ENCODE results near the gene GPR18.

Gene GPR18

GRCh38 chr13:99258210-99258860, at the start of gene GPR18:
GPR18 (minus strand) TSS chr13:99258379; CDS start chr13:99255872, 2,507 bp downstream.
- DNase-seq = no peak

DNA sequence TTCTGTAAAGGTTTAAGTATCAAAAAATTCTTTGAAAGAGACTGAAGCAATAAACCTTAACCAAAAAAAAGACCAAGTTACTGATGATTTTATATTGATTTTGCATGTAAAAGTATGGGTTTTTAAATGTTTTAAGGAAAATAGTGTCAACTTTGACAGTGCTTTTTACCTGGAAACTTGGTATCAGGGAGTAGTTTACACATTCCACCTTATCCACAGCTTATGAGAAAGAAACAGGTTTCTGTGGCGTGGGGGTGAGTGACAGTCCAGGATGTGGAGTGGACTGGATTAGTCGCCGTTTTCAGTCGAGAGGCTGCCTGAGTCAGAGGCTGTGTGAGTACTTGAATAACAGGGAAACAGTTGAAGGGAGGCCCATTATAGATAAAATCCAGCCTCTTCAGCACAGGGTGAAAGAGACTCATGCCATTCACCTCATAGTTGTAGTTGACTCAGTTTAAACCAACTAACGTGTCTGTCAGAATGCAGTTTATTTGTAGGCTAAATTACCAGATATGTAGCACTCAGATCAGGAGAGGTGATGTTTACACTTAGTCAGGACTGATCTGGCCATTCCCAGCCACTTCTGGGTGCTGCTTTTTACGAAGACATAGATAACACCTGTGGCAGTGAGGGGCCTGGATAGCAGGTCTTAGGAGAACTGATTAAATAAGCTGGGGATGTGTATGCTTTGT, 49.6 kb upstream of the GPR18 start:
- no peak for DNase-seq

DNA sequence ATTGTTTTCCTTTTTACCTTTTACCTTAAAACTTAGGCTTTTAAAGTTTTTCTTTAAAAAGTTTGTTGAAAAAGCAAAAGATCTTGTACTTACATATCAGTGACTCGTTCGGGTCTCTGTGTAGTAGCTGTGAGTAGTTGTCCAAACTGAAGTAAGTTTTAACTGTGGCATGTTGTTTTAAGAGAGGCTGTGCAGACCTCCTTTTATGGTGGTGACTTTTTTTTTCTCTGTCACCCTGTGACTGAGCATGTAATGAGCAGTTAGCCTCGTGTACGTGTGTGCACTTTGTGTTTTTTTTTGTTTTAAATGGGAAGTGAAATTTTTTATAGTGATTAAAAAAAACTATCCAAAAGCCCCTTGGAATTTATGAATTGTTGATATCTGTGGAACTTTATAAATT, 49.1 kb upstream of the GPR18 start, which contains the start of gene GPR183:
Gene GPR183, minus strand, starts transcription at position 153 of the 400 bp plus-strand sequence. CDS start 11,254 bp downstream, outside the sequence.
- DNase-seq = no peak

- DNase-seq = no peak
Observed at GRCh38 chr13:99305566-99305965, 47.4 kb upstream of the GPR18 start.

DNA sequence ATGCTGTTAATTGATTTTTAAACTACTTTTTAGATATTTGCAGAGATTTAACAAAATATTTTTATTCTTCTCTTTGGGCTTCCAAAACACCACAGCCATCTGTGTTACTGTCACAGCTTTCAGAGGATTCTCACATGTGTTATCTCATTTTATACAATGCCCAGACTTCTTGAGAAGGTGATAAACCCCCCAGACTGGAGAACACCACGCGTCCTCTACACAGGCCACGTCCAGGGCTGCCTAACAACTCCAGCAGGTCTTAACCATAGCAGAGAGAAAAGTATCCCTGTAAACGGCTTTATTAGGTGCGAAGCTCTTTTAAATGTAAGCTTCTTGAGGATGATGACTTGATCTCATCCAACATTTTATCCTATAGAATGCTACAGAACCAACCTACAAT, 47.0 kb upstream of the GPR18 start:
- DNase-seq = no peak

- no peak for DNase-seq
Observed at GRCh38 chr13:99304541-99304940, 46.4 kb upstream of the GPR18 start.

- no peak for DNase-seq
Observed at GRCh38 chr13:99303863-99304521, 45.8 kb upstream of the GPR18 start.

DNA sequence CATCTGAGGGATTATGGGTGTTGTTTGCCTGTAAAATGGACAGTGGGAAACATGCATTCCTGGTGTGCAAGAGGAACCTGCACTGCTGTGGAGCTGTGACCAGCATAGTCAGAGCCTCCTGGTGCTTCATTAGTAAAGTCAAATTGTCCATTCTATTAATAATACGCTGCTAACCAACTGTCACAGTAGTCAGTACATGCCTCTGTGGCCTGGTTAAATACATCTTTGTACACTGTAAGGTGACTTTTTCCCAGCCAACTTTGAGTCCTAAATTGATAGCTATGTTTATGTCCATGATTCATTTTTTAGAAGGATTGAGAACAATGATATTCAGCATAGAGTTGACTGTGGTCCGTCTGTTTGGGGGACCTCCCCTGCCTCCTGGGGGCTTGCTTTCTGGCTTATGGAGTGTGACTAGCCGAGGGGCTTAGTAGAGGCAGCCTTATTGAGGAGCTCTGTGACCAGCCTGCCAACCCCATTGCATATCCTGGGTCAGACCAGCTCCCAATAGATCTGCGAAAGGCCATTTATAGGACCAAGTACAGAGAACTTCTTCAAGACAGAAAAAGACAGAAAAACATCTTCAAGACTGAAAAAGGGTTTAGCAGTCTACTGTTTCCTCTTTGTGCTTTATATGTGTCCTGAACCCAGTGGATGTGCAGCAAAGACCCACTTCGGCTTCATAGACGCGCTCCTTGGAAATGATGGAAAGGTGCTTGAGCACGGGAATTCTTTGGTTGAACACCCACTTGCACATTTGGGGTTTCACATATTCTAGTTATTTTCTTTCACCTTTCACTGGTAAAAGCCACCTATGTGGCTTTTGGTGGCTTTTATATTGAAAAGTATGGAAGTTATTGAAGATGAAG, 44.7 kb upstream of the GPR18 start:
- no peak for DNase-seq

DNA sequence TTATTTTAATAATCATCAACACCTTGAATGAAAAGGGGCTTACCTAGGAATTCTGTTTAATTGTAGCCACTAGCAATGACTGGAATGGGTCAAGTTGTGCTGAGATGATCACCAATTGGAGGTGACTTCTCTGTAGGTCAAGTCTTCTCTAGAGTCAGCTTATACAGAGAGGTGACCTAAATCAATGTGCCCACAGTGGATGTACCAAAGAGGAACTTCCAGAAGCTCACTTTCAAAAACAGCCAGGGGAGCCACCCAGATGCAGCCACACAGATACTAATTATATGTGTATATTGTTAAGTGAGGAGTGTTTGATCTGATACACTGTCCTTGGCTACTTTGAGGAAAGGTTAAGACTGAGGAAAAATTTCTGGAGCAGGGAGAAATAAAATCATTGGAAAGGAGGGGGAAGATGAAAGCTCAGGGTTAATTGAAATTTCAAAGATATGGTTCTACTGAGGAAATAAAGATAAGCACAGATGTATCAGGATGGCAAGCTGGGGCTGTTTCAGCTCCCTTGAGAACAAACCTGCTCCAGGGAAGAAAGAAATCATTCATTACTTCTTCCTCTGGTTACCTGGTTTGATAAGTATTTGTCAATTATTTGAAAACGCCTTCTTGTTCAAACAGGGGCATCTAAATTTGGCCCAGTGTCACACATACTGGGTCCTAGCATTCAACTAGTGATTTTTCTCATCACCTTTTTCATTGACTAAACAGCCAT, 43.9 kb upstream of the GPR18 start:
- no peak for DNase-seq

DNA sequence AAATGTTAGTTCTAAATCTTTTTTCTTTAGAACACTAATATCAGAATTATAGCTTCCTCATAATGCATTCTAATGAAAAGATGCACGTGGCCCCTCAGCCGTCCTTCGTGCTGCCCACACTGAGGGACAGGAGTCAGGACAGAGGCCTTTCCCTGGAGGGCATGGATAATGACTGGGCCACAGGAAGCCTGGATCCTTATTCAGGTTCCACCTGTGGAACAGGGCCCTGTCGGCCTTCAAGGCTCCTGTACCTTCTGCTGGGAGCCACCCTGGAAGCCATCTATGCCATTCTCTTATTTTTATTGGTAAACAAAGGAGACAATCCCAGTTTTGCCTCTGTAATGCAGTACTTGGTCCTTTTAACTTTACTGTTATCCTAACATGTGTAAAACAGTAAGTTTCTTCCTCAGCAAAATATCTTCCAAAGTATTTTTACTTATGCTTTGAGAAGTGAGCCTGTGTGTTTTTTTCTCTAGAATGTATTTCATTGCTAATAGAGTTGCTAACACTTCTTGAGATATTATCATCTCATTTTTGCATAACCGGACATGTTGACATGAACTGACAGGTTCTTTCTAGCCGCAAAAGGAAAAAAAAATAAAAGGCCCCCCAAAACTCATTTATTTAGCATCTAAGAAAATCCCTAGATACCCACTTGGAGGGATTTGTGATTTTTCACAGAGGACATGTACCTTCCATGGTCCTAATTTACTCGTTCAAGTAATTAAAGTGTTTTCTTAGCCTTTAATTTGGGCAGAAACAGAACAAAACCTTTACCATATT, 43.1 kb upstream of the GPR18 start:
- no peak for DNase-seq

DNA sequence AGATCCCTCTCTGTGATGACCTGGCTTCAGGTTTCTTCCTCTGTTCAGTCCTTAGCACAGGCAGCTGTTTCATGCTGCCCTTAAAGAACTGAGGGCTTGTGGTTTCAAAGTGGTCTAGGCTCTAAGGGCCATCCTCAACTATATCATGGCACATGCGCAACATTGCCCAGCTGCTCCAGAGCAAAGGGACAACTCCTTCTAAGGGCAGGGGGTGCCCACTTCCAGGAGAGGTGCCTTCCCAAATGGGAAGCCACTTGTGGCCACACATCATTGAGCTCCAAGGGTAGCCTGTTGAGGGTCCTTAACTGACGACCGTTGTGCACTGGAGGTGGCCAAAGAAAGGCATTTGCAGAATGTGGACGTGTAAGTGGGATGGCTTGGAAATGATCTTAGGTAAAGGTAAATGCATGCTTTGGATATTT, 41.8 kb upstream of the GPR18 start:
- no peak for DNase-seq

DNA sequence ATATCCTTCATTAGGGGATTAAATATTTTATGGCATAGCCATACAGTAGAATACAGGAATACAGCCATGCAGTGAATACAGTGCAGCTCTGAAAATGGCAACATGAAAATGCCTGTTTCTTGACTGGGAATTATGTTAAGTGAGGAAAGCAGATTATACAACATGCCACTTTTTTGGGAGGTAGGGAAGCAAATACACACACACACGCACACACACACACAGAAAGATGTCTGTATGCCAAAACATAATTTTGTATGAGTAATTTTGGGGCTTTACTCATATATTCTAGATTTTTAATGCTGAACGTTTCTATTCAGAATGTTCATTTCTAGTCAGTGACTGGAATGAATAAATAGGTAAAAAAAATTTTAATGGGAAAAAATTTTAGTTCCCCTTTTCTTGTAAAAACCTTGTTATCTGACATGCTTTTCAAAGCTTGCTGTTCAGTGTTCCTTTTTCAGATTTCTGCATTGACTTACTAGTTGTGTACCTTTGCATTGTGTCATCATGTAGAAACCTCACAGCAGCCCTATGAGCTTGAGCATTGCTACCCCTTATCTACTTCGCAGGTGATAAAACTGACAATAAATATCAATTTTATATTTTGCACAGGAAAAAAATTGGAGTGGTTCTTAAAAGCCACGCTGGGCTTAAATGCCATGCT, 41.2 kb upstream of the GPR18 start:
- no peak for DNase-seq

DNA sequence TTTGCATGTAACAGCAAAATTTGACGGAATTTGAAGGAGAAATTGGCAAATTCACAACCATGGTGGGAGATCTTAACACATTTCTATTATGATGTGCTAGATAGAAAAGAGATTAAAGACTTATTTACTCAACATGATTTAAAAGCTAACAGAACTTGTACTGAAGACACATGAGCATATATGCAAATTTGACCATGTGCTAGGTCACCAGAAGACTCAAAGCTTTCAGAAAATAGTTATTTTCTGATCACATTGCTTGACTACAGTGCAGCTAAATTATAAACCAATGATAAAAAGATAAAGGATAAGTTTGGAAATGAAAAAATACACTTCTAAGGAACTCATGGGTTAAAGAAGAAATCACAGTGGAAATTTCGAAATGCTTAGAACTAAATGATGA, 39.9 kb upstream of the GPR18 start:
- no peak for DNase-seq

- no peak for DNase-seq
Observed at GRCh38 chr13:99297331-99297730, 39.2 kb upstream of the GPR18 start.

DNA sequence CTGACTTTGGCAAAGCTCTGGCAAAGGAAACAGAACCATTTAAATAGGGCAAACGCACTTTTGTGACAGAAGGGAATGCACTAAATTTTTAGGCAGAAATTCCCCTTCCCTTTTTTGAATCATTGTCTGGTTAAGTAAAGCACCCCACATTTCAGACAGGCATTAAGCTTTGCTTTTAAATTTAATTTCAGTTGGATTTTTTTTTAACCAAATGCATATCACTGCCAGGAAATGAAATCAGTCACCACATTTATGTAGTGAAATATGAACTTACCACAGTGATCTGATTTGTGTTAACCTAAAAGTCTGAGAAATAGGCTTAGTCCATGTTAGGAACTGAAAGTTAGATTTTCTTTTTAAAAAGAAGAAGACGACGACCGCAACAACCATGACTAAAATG, 38.2 kb upstream of the GPR18 start:
- DNase-seq = no peak

- no peak for DNase-seq
Observed at GRCh38 chr13:99295488-99296252, 37.5 kb upstream of the GPR18 start.

- no peak for DNase-seq
Observed at GRCh38 chr13:99294958-99295357, 36.8 kb upstream of the GPR18 start.

DNA sequence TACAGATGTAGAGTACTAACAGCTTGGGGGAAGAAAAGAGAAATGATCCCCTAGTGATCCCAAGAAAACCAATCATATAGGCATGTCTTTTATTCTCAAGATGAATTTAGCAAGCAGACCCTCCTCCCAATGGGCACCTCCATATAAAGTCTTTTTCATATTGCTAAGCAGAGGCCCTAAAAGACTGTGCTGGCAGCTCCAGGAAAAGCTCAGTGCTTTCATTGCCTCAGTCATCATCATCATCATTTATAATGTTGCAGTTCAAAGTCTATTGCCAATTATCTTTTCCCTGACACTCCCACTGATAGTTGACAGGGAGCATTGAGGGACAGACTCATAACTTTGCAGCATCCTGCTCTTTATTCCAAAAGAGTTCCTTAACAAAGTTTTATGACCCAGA, 36.0 kb upstream of the GPR18 start:
- DNase-seq = no peak

DNA sequence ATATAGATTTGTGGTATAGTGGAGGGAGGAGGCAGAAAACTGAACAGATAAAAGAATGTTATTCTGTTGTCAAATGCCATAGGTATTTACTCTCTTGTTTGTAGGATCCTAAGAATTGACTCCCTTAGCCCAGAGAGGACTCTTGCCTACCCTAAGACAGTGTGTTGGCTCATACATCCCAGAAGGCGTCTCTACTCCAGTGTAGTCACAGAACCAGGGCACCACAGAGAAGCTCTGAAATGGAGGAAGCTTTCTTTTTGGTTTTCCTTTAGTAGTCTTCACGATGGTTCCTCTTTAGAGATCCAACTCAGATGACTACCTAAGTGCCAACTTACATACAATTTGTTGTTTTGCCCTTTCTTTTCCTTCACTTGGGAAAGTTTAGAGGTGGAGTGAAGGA, 35.0 kb upstream of the GPR18 start:
- no peak for DNase-seq

GRCh38 chr13:99290894-99291293, 32.7 kb upstream of the GPR18 start:
- no peak for DNase-seq

Measured in NCI-H2171 (cell line).